ENCODE results near the gene TIAM2. TPM values are rescaled to one million over a fixed set of nuclear protein-coding genes. Genes with fewer than 3 reads are reported as not detected.

TIAM2 gene
- total RNA-seq, 1 experiment from 2014 or later: 12.9 TPM

GRCh38 chr6:155077331-155077730 lies 82.2 kb downstream of the TIAM2 start:
- no peak overlapping the region for H3K4me3 Mint-ChIP-seq (ENCODE audit: low read depth, unreplicated experiment)
- H3K27ac Mint-ChIP-seq (ENCODE audit: unreplicated experiment): peak overlapping the region; percentile 39
- no peaks in the 10 kb centered on the region for H3K27me3 Mint-ChIP-seq (ENCODE audit: unreplicated experiment)
- H3K9me3 Mint-ChIP-seq (ENCODE audit: low read depth, unreplicated experiment): no peaks in the 10 kb centered on the region
- BruUV-seq (replicated peaks): no TSS peak
- no peak for DNase-seq
- H3K36me3 Mint-ChIP-seq (ENCODE audit: insufficient read depth, unreplicated experiment): no peaks in the 10 kb centered on the region
- no peak for TF ChIP-seq CTCF (IDR thresholded peaks at IDR 0.05; ENCODE audit: unreplicated experiment)
- CTCF ChIA-PET: interaction anchor here (1.0 kb wide), 2 partner anchors 51 to 80 kb away, joined by 3 to 5 read pairs; no protein-coding TSS in a partner anchor
- intact Hi-C loops (cut with micrococcal nuclease; ENCODE audit: unreplicated experiment): no loop called here
- H3K4me1 Mint-ChIP-seq (ENCODE audit: low read depth, unreplicated experiment): peaks cover 7% of the 10 kb centered on the region

GRCh38 chr6:155077784-155078183 lies 82.7 kb downstream of the TIAM2 start:
- CTCF ChIA-PET: interaction anchor here (1.0 kb wide), 2 partner anchors 50 to 81 kb away, joined by 3 to 5 read pairs; no protein-coding TSS in a partner anchor
- no peak for DNase-seq
- Mint-ChIP-seq H3K4me1 (ENCODE audit: low read depth, unreplicated experiment) (peaks cover 7% of the 10 kb centered on the region), H3K27ac (ENCODE audit: unreplicated experiment) (peak overlapping the region; percentile 39), H3K4me3 (ENCODE audit: low read depth, unreplicated experiment) (no peak overlapping the region), H3K9me3 (ENCODE audit: low read depth, unreplicated experiment) (no peaks in the 10 kb centered on the region), H3K36me3 (ENCODE audit: insufficient read depth, unreplicated experiment) (no peaks in the 10 kb centered on the region), H3K27me3 (ENCODE audit: unreplicated experiment) (no peaks in the 10 kb centered on the region)
- intact Hi-C loops (cut with micrococcal nuclease; ENCODE audit: unreplicated experiment): no loop called here
- BruUV-seq (replicated peaks): no TSS peak
- no peak for TF ChIP-seq CTCF (IDR thresholded peaks at IDR 0.05; ENCODE audit: unreplicated experiment)

- CTCF ChIA-PET: interaction anchor here (1.0 kb wide), 2 partner anchors 50 to 81 kb away, joined by 3 to 5 read pairs; no protein-coding TSS in a partner anchor
- TF ChIP-seq CTCF (IDR thresholded peaks at IDR 0.05; ENCODE audit: unreplicated experiment): no peak
- DNase-seq: no peak
- BruUV-seq (replicated peaks): no TSS peak
- H3K27me3 Mint-ChIP-seq (ENCODE audit: unreplicated experiment): no peaks in the 10 kb centered on the region
- intact Hi-C loops (cut with micrococcal nuclease; ENCODE audit: unreplicated experiment): no loop called here
- no peak overlapping the region for H3K27ac Mint-ChIP-seq (ENCODE audit: unreplicated experiment)
- no peak overlapping the region for H3K4me3 Mint-ChIP-seq (ENCODE audit: low read depth, unreplicated experiment)
- H3K9me3 Mint-ChIP-seq (ENCODE audit: low read depth, unreplicated experiment): no peaks in the 10 kb centered on the region
- no peaks in the 10 kb centered on the region for H3K36me3 Mint-ChIP-seq (ENCODE audit: insufficient read depth, unreplicated experiment)
- peaks cover 7% of the 10 kb centered on the region for H3K4me1 Mint-ChIP-seq (ENCODE audit: low read depth, unreplicated experiment)
Measured at GRCh38 chr6:155078331-155078745, 83.2 kb downstream of the TIAM2 start.

GRCh38 chr6:155079985-155080452 lies 84.9 kb downstream of the TIAM2 start:
- Mint-ChIP-seq H3K4me3 (ENCODE audit: low read depth, unreplicated experiment) (no peak overlapping the region), H3K27ac (ENCODE audit: unreplicated experiment) (no peak overlapping the region), H3K4me1 (ENCODE audit: low read depth, unreplicated experiment) (peaks cover 17% of the 10 kb centered on the region), H3K27me3 (ENCODE audit: unreplicated experiment) (no peaks in the 10 kb centered on the region), H3K36me3 (ENCODE audit: insufficient read depth, unreplicated experiment) (no peaks in the 10 kb centered on the region), H3K9me3 (ENCODE audit: low read depth, unreplicated experiment) (no peaks in the 10 kb centered on the region)
- TF ChIP-seq CTCF (IDR thresholded peaks at IDR 0.05; ENCODE audit: unreplicated experiment): no peak
- BruUV-seq (replicated peaks): no TSS peak
- CTCF ChIA-PET: no interaction called here
- intact Hi-C loops (cut with micrococcal nuclease; ENCODE audit: unreplicated experiment): loop anchor here (10.0 kb wide), 2 partner anchors 115 to 155 kb away; no protein-coding TSS in a partner anchor
- no peak for DNase-seq

All from Calu3 (cell line).